HEK293 (cell line): ENCODE results near the gene ATP5F1D.

Experiments
- KLF1 ChIP-seq: fragments of 450-650 bp; formaldehyde crosslinking; IDR thresholded peaks from 2 replicates; pipeline ENCODE4 v1.5.1; 2016; ENCODE audit warnings: missing biosample characterization, missing genetic modification characterization
- OSR2 ChIP-seq: fragments of 450-650 bp; formaldehyde crosslinking; IDR thresholded peaks from 2 replicates; pipeline ENCODE4 v1.5.1; 2016; ENCODE audit warnings: missing biosample characterization, missing genetic modification characterization
- ZBTB11 ChIP-seq: fragments of 450-650 bp; formaldehyde crosslinking; conservative IDR thresholded peaks from 2 replicates; pipeline ENCODE4 v1.5.1; 2016; ENCODE audit warnings: low read depth, missing biosample characterization, missing genetic modification characterization
- ZBTB20 ChIP-seq: fragments of 450-650 bp; formaldehyde crosslinking; IDR thresholded peaks from 2 replicates; pipeline ENCODE4 v1.5.1; 2016; ENCODE audit warnings: missing biosample characterization, missing genetic modification characterization
- ZNF133 ChIP-seq: fragments of 450-650 bp; formaldehyde crosslinking; IDR thresholded peaks from 2 replicates; pipeline ENCODE4 v1.5.1; 2016; ENCODE audit warnings: missing biosample characterization, missing genetic modification characterization
- ZNF157 ChIP-seq: fragments of 450-650 bp; formaldehyde crosslinking; IDR thresholded peaks from 2 replicates; pipeline ENCODE4 v1.5.1; 2016; ENCODE audit warnings: missing biosample characterization, missing genetic modification characterization
- ZNF324 ChIP-seq: fragments of 450-650 bp; formaldehyde crosslinking; IDR thresholded peaks from 2 replicates; pipeline ENCODE4 v1.5.1; 2016; ENCODE audit warnings: missing biosample characterization, missing genetic modification characterization
- ZNF48 ChIP-seq: fragments of 450-650 bp; formaldehyde crosslinking; IDR thresholded peaks from 2 replicates; pipeline ENCODE4 v1.5.1; 2016; ENCODE audit warnings: missing biosample characterization, missing genetic modification characterization
- ZNF654 ChIP-seq: fragments of 450-650 bp; formaldehyde crosslinking; IDR thresholded peaks from 2 replicates; pipeline ENCODE4 v1.5.1; 2016; ENCODE audit warnings: low read depth, missing biosample characterization, missing genetic modification characterization
- ZNF660 ChIP-seq: fragments of 450-650 bp; IDR thresholded peaks from 2 replicates; pipeline ENCODE4 v1.5.1; 2018; ENCODE audit warnings: missing biosample characterization, mild to moderate bottlenecking, missing genetic modification characterization
- ZNF664 ChIP-seq: fragments of 450-650 bp; formaldehyde crosslinking; IDR thresholded peaks from 2 replicates; pipeline ENCODE4 v1.5.1; 2016; ENCODE audit warnings: missing biosample characterization, missing genetic modification characterization
- ZNF692 ChIP-seq: fragments of 450-650 bp; formaldehyde crosslinking; IDR thresholded peaks from 2 replicates; pipeline ENCODE4 v1.5.1; 2016; ENCODE audit warnings: missing biosample characterization, missing genetic modification characterization
- ZSCAN5A ChIP-seq: fragments of 450-650 bp; formaldehyde crosslinking; IDR thresholded peaks from 2 replicates; pipeline ENCODE4 v1.5.1; 2016; ENCODE audit warnings: missing biosample characterization, missing genetic modification characterization
- ZXDB ChIP-seq: fragments of 450-650 bp; formaldehyde crosslinking; IDR thresholded peaks from 2 replicates; pipeline ENCODE4 v1.5.1; 2016; ENCODE audit warnings: missing biosample characterization, missing genetic modification characterization
- TF ChIP-seq, protein P1 (sequence below): fragments of 450-650 bp; formaldehyde crosslinking; IDR thresholded peaks from 2 replicates; pipeline ENCODE4 v1.5.1; 2016; ENCODE audit warnings: missing biosample characterization, missing genetic modification characterization
- TF ChIP-seq, protein P2 (sequence below): fragments of 450-650 bp; formaldehyde crosslinking; IDR thresholded peaks from 2 replicates; pipeline ENCODE4 v1.5.1; 2017; ENCODE audit warnings: missing biosample characterization, missing genetic modification characterization
- TF ChIP-seq, protein P3 (sequence below): fragments of 450-650 bp; formaldehyde crosslinking; IDR thresholded peaks from 2 replicates; pipeline ENCODE4 v1.5.1; 2016; ENCODE audit warnings: missing biosample characterization, missing genetic modification characterization
- TF ChIP-seq, protein P4 (sequence below): fragments of 450-650 bp; formaldehyde crosslinking; IDR thresholded peaks from 2 replicates; pipeline ENCODE4 v1.5.1; 2016; ENCODE audit warnings: missing biosample characterization, missing genetic modification characterization, borderline replicate concordance
- TF ChIP-seq, protein P5 (sequence below): fragments of 450-650 bp; formaldehyde crosslinking; IDR thresholded peaks from 2 replicates; pipeline ENCODE4 v1.5.1; 2016; ENCODE audit warnings: missing biosample characterization, missing genetic modification characterization

ATP5F1D gene

DNA sequence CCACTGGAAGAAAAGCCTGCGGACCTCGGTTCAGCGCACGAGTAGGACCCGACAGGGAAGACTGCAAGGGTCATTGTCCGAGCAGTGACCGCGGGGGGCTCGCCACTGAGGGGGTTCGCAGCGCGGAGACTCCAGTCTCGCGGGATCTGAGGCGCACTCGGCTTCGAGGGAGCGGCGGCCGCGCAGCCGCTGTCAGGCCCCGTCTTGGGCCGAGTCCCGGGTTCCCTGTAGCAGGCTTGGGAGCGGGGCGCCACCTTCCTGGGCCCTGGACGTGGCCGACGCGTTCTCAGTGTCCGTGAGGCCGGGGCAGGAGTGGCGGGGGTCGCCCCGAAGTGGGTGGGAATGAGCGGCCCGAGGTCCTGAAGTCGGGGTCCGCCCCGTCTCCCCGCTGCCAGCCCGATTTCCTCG, 33.3 kb downstream of the ATP5F1D start (continued):
- TF ChIP-seq OSR2 (tag by site-specific recombination) (no peak), ZBTB20 (tag by site-specific recombination) (peak; percentile 100), KLF1 (tag by site-specific recombination) (peak; percentile 60), ZSCAN5A (tag by site-specific recombination) (peak; percentile 80), ZNF324 (tag by site-specific recombination) (peak; percentile 91; the same call in 1 of the 2 replicates), ZNF692 (tag by site-specific recombination) (peak; percentile 78), ZBTB11 (tag by site-specific recombination) (0 out of 2 replicates have a peak, but pooled peaks have one; percentile 33), ZNF654 (tag by site-specific recombination) (no peak), ZXDB (tag by site-specific recombination) (peak; percentile 82), ZNF660 (no peak; the same call in 1 of the 2 replicates), ZNF133 (tag by site-specific recombination) (no peak), ZNF48 (tag by site-specific recombination) (no peak), ZNF664 (tag by site-specific recombination) (no peak), ZNF157 (no peak)
- TF ChIP-seq, protein P1, sequence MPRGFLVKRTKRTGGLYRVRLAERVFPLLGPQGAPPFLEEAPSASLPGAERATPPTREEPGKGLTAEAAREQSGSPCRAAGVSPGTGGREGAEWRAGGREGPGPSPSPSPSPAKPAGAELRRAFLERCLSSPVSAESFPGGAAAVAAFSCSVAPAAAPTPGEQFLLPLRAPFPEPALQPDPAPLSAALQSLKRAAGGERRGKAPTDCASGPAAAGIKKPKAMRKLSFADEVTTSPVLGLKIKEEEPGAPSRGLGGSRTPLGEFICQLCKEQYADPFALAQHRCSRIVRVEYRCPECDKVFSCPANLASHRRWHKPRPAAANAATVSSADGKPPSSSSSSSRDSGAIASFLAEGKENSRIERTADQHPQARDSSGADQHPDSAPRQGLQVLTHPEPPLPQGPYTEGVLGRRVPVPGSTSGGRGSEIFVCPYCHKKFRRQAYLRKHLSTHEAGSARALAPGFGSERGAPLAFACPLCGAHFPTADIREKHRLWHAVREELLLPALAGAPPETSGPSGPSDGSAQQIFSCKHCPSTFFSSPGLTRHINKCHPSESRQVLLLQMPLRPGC (tag by site-specific recombination) = no peak
- TF ChIP-seq, protein P2, sequence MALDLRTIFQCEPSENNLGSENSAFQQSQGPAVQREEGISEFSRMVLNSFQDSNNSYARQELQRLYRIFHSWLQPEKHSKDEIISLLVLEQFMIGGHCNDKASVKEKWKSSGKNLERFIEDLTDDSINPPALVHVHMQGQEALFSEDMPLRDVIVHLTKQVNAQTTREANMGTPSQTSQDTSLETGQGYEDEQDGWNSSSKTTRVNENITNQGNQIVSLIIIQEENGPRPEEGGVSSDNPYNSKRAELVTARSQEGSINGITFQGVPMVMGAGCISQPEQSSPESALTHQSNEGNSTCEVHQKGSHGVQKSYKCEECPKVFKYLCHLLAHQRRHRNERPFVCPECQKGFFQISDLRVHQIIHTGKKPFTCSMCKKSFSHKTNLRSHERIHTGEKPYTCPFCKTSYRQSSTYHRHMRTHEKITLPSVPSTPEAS (tag by site-specific recombination) = peak; percentile 41; the same call in 1 of the 2 replicates
- TF ChIP-seq, protein P3, sequence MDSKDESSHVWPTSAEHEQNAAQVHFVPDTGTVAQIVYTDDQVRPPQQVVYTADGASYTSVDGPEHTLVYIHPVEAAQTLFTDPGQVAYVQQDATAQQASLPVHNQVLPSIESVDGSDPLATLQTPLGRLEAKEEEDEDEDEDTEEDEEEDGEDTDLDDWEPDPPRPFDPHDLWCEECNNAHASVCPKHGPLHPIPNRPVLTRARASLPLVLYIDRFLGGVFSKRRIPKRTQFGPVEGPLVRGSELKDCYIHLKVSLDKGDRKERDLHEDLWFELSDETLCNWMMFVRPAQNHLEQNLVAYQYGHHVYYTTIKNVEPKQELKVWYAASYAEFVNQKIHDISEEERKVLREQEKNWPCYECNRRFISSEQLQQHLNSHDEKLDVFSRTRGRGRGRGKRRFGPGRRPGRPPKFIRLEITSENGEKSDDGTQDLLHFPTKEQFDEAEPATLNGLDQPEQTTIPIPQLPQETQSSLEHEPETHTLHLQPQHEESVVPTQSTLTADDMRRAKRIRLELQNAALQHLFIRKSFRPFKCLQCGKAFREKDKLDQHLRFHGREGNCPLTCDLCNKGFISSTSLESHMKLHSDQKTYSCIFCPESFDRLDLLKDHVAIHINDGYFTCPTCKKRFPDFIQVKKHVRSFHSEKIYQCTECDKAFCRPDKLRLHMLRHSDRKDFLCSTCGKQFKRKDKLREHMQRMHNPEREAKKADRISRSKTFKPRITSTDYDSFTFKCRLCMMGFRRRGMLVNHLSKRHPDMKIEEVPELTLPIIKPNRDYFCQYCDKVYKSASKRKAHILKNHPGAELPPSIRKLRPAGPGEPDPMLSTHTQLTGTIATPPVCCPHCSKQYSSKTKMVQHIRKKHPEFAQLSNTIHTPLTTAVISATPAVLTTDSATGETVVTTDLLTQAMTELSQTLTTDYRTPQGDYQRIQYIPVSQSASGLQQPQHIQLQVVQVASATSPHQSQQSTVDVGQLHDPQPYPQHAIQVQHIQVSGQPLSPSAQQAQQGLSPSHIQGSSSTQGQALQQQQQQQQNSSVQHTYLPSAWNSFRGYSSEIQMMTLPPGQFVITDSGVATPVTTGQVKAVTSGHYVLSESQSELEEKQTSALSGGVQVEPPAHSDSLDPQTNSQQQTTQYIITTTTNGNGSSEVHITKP (tag by site-specific recombination) = peak; percentile 31; the same call in 1 of the 2 replicates
- TF ChIP-seq, protein P4, sequence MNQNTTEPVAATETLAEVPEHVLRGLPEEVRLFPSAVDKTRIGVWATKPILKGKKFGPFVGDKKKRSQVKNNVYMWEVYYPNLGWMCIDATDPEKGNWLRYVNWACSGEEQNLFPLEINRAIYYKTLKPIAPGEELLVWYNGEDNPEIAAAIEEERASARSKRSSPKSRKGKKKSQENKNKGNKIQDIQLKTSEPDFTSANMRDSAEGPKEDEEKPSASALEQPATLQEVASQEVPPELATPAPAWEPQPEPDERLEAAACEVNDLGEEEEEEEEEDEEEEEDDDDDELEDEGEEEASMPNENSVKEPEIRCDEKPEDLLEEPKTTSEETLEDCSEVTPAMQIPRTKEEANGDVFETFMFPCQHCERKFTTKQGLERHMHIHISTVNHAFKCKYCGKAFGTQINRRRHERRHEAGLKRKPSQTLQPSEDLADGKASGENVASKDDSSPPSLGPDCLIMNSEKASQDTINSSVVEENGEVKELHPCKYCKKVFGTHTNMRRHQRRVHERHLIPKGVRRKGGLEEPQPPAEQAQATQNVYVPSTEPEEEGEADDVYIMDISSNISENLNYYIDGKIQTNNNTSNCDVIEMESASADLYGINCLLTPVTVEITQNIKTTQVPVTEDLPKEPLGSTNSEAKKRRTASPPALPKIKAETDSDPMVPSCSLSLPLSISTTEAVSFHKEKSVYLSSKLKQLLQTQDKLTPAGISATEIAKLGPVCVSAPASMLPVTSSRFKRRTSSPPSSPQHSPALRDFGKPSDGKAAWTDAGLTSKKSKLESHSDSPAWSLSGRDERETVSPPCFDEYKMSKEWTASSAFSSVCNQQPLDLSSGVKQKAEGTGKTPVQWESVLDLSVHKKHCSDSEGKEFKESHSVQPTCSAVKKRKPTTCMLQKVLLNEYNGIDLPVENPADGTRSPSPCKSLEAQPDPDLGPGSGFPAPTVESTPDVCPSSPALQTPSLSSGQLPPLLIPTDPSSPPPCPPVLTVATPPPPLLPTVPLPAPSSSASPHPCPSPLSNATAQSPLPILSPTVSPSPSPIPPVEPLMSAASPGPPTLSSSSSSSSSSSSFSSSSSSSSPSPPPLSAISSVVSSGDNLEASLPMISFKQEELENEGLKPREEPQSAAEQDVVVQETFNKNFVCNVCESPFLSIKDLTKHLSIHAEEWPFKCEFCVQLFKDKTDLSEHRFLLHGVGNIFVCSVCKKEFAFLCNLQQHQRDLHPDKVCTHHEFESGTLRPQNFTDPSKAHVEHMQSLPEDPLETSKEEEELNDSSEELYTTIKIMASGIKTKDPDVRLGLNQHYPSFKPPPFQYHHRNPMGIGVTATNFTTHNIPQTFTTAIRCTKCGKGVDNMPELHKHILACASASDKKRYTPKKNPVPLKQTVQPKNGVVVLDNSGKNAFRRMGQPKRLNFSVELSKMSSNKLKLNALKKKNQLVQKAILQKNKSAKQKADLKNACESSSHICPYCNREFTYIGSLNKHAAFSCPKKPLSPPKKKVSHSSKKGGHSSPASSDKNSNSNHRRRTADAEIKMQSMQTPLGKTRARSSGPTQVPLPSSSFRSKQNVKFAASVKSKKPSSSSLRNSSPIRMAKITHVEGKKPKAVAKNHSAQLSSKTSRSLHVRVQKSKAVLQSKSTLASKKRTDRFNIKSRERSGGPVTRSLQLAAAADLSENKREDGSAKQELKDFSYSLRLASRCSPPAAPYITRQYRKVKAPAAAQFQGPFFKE (tag by site-specific recombination) = 0 out of 2 replicates have a peak, but pooled peaks have one; percentile 53
- TF ChIP-seq, protein P5, sequence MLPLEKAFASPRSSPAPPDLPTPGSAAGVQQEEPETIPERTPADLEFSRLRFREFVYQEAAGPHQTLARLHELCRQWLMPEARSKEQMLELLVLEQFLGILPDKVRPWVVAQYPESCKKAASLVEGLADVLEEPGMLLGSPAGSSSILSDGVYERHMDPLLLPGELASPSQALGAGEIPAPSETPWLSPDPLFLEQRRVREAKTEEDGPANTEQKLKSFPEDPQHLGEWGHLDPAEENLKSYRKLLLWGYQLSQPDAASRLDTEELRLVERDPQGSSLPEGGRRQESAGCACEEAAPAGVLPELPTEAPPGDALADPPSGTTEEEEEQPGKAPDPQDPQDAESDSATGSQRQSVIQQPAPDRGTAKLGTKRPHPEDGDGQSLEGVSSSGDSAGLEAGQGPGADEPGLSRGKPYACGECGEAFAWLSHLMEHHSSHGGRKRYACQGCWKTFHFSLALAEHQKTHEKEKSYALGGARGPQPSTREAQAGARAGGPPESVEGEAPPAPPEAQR (tag by site-specific recombination) = no peak
